HG02840 (cell line): ENCODE results near the gene NLRC5.
"Not testable (repeated sequence)": the region's sequence is repeated elsewhere in the genome, so short reads cannot be mapped to it uniquely, and the experiment has no call there.

Experiments
- ATAC-seq: cut with Tn5 transposase; IDR thresholded peaks from one replicate; pipeline ENCODE4 v1.9.1; 2021; ENCODE audit warnings: mild to moderate bottlenecking, moderate library complexity, moderate number of reproducible peaks; ENCODE audit not compliant: unreplicated experiment, low FRiP score

NLRC5 gene

DNA sequence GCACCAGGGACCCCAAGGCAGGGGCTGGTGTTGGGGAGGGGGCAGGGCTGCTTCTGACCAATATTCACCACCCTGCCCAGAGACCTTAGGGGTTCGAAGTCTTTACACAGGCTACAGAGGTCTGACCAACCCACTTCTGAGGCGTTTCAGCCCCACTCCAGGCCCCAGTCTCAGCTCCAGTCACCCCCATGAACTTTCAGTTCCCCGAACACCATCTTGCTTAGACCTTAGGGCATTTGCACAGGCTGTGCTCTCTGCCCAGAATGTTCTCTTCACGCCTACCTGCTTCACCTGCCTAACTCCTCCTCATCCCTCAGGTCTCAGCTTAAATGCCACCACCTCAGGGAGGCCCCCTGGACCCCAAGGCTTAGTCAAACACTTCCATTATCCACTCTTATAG, 77.3 kb downstream of the NLRC5 start:
- no peak for ATAC-seq

DNA sequence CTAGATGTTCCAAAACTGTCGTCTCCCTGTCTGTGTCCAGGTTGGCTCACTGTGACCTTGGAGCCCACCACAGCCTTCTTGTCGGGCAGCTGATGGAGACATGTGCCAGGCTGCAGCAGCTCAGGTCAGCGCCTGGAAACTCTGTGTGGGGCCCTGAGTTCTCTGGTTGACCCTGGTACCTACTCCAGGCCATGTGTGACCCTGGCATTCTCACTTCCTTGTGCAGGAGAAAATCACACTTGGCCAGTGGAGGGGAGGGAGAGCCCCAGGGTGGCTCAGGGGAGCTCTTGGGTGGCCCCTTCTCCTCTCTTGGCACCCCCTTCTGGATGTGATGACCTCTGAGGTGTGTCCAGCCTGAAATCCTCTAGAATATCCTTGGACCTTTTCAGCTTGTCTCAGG, 78.0 kb downstream of the NLRC5 start:
- ATAC-seq = no peak

DNA sequence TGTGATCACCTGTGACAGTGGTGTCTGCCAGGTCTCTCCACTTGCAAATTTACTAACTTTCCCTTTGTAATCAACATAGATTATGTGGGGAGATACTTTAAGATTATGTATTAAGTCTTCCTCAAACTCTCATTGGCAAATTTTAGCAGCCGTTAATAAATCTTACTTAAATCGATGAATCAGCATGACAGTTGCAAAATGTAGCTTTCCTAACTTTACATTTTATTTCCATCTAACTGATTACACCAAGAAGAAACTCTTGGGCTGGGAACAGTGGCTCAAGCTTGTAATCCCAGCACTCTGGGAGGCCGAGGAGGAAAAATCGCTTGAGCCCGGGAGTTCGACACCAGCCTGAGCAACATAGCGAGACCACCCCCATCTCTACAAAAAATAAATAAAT, 79.7 kb downstream of the NLRC5 start:
- ATAC-seq = no peak

DNA sequence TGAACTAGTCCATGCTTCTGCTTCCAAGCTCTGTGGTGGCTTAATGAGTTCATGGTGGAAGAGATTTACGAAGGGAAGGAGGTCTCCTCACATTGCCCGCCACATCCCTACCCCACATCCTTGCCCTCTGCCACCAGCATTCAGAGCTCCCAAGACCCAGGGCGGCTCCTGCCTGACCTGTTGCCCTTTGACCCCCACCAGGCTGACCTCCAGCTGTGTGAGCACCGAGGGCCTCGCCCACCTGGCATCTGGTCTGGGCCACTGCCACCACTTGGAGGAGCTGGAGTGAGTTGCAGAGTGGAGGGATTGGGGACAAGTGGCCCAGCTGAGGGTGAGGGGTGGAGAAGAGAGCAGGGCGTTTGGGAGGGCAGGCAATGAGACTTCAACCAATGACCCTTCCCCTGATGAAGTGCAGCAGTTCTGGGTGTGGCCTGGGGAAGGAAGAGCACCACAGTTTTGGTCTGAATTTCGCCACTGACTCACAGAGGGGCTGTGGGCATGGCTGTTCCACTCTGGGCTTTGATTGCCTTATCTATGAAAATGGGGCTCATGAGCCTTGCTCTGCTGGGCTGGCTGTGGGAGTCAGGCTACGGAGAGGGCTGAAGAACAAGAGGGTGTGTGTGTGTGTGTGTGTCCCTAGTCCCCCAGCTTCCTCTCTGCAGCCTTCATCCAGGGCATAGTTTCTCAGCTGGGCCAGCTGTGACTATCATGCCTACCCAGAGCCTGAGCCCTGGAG, 80.4 kb downstream of the NLRC5 start:
- no peak for ATAC-seq

DNA sequence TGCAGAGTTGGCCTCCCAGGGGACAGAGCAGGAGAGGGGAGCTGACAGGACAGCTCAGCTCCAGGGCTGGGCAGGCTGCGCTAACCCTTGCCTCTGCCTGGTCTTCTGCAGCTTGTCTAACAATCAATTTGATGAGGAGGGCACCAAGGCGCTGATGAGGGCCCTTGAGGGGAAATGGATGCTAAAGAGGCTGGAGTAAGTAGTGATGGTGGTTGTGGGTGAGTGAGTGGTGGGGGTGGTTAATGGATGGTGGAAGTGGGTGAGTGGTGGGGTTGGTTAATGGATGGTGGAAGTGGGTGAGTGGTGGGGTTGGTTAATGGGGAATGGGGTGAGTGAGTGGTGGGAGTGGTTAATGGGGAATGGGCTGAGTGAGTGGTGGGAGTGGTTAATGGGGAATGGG, 81.1 kb downstream of the NLRC5 start:
- ATAC-seq = no peak

DNA sequence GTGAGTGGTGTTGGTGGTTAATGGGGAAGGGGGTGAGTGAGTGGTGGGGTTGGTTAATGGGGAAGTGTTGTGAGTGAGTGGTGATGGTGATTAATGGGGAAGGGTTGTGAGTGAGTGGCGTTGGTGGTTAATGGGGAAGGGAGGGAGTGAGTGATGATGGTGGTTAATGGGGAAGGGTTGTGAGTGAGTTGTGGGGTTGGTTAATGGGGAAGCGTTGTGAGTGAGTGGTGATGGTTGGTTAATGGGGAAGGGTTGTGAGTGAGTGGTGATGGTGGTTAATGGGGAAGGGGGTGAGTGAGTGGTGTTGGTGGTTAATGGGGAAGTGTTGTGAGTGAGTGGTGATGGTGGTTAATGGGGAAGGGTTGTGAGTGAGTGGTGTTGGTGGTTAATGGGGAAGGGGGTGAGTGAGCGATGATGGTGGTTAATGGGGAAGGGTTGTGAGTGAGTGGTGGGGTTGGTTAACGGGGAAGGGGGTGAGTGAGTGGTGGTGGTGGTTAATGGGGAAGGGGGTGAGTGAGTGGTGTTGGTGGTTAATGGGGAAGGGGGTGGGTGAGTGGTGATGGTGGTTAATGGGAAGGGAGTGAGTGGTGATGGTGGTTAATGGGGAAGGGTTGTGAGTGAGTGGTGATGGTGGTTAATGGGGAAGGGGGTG, 81.8 kb downstream of the NLRC5 start:
- not testable (repeated sequence) for ATAC-seq

DNA sequence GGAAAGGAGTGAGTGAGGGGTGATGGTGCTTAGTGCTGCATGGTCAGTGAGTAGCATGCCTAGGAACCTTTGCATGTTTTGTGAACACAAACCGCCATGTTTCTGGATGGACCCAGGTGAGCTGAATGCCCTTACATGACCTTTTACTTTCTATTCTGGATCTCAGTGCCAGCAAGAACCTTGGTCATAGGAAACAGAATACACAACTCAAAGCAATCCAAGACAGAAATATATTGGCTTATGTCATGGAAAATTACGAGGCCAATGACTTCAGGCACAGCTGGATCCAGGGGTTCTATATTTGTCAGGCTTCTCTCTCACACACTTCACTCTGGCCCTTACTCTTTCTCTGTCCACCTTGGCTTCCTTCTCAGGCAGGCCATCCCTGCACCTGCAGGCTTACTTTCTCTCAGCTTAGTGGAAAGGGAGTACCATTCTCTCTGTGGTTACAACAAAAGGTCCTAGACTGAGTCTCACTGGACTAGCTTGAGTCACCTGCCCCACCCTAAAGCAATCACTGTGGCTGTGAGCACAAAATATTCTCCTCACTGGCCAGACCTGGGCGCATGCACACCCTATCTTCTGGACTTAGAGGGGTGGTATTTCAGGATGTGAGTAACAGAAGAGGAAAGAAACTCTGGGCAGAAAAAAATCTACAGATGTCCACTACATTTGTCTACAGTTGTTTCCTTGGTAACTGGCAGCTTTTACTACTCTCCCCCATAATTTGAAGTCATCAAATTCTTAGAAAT, 82.7 kb downstream of the NLRC5 start:
- ATAC-seq = no peak

DNA sequence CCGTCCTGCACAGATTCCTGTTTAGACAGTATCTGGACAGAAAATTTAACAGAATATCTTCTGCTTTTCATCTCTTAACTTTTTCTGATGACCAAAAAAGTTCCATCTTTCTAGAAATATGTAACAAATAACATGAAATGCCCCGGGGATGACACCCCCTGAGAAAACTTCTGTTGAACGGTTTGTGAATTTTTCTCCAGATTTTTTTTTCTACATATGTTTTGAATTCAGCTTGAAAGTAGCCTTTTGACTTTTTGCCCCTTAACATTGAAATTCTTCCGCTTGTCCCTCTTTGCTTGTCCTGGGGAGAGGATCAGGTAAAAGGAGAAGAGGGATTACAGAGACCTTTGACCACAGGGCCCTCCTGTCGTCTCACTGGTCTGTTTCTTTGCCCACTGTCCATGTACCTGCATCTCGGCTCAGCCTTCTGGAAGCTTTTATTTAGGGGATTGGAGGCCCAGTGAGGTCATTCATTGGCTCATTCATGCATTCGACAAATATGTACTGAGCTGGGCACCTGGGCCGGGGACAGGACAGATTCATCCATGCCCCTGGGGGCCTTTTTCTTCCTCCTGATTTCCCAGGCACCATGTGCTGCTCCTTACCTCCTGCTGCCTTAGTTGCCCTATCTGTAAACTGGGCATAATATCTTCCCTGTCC, 83.4 kb downstream of the NLRC5 start:
- no peak for ATAC-seq

DNA sequence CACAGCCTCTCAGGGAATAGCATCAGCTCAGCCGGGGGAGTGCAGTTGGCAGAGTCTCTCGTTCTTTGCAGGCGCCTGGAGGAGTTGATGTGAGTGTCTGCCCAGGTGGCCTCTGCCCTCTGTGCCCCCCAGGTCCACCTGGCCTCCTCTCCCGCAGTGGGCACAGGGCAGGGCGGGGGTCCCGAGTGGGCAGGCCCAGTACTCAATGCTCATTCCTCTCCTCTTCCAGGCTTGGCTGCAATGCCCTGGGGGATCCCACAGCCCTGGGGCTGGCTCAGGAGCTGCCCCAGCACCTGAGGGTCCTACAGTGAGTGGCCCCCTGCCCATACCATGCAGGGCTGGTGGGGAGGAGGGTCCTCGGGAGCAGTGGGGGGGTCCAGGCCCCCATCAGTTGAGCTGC, 88.4 kb downstream of the NLRC5 start:
- ATAC-seq = no peak

DNA sequence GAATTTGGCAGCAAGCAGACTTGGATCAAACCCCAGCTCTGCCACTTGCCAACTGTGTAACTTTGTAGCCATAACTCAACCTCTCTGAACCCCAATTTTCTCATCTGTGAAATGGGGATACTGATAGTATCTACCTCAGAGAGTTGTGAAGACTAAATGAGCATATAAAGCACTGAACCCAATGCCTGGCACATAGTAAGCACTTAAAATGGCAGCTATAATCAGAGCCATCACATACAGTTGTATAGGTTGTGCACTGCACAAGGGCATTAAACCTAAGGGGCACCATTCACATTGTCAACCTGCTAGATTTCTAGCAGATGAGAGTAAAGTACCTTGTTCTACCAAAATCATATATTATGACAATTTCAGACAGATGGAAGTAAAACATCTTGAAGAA, 92.4 kb downstream of the NLRC5 start:
- no peak for ATAC-seq

DNA sequence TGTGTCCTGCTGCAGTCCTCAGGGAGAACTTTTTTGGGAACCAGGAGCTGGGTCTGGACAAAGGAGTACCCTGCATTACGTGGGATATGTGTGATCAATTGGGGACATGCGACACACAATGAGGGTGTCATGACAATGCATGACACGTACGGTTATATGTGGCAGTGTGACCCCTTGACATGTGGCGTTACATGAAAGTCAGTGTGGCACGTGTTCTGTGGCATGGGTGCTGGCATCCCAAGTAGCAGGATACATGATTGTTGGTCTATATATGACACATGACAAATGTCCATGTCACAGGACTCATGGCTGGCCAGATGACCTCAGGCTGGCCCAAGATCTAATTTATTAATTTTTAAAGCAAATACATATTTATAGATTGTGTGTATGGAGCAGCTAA, 93.3 kb downstream of the NLRC5 start:
- no peak for ATAC-seq

DNA sequence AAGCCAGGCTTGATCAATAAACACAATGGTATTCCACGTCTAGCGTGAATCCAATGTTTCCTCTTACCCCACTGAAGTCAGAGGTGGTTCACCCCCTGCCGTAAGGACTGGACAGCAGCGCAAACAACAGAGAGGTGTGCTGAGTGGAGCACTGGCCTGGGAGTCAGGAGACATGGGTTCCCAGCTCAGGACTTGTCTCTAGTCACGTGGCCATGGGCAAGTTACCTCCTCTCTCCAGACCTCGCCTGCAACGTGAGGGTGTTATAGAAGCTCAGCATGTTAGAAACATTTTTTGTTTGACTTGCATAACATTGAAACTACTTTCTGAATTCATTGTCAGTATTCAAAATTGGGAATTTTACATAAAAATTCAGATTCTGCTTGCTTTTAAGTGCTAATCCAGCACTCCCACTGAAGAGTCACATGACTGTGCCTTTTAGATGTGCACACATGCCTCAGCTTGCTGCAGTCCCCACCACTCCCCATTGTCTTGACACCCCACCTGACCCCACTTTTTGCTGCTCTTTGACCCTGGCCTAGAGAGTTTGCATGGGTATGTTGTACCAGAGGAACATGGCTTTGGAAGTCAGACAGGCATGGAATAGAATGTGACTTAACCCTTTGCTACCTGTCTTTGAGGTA, 94.2 kb downstream of the NLRC5 start:
- ATAC-seq = no peak

DNA sequence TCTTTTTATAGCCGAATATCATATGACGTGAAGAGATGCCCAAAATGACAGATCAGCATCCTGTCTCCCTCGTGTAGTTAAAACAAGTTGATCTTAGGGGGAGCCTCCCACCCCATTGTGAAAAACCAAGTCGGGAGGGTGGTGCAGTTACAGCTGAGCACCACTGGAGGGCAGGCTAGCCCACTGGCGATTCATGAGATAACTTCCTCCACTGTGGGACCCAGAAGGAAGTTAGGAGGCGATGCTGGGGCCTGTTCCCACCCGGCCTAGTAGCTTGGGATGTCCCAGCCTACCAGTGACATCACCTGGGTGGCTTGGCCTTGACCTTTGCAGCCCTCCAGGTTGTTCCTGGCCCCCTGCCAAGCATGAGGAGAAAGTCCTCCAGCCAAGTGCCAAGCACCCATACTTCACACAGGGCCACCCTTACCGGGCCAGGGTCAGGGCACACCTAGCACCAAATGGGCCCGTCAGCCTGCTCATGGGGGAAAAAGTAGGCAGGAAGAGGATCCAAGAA, 95.0 kb downstream of the NLRC5 start:
- no peak for ATAC-seq

DNA sequence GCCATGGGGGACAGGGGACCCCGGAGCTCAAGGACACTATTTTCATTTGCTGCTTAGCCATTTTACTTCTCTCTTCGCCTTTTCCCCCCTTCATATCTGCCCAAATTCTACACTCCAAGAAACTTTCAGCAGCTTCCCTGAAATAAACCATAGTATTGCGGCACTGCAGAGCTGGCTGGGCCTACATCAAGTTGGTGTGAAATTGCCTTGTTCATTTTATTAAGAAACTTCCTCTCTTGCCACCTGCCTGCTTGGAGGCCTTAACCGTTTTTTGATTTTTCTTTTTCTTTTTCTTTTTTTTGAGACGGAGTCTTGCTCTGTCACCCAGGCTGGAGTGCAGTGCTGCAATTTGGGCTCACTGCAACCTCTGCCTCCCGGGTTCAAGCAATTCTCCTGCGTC, 95.6 kb downstream of the NLRC5 start:
- no peak for ATAC-seq

DNA sequence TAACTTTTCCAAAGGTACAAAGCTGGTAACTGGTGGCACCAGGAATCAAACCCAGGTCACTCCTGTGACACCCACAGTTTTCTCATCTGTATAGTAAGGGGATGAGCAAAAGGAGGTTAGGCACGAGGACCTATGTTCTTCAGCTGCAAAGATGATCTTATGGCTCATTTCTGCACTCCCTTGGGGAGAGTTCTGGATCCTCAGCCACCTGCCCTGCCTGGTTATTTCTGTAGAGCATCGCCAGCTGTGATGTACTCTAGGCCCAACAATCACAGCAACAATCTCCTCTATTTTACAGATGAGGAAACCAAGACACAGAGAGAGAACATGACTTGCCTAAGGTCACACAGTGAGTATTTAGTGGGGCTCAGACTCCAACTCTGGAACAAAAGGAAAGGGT, 97.6 kb downstream of the NLRC5 start:
- no peak for ATAC-seq

DNA sequence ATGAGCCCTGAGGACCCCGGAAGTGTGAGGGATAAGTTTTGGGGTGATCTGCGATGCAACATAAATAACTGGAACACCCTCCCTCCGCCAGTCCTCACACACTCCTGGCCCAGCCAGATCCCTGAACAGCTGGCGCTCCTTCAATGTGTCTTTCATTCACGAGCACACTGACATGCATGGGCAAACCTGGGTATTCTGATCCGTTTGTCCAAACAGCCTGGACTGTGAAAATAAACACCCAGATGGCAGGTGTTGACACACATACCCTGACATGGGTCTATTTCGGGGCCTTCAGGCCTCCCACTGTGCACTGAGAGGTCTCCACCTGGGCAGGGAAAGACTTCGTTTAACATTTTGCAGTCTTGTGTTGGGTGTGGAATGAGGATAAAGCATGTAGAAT, 100.0 kb downstream of the NLRC5 start:
- ATAC-seq = no peak

DNA sequence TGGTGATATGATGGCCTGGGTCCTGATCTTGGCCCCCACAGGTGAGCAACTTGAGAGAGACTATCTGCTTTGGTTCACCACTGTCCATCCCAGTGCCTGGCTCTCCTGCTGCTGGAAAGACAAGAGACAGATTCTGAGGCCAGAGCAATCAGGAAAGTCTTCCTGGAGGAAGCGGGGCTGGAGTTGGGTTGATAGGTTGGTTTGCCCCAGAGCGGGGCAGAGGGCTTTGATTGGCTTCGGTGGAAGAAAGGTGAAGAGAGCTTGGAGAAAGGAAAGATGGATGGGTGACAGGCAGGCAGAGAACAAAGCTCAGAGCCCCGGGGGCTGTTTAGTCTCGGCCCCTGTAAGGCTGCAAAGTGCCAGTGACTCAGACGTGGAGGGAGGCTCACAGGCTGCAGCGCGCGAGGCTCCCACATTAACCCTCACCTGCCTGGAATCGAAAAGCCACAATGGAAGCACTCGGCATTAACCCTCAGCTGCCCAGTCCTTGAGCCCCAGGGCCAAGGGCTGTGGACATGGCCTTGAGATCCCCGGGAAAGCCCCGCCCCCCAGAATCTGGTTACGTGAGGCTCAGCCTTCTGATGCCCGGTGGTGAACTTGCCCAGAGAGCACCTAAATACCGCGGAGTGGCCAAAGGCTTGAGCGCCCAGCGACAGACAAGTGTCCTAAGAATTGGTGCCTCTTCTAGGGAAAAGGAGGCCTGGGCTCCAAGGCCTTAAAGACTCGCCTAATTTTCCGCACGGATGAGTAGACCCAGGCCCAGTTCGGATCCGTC, 102.0 kb downstream of the NLRC5 start:
- no peak for ATAC-seq

DNA sequence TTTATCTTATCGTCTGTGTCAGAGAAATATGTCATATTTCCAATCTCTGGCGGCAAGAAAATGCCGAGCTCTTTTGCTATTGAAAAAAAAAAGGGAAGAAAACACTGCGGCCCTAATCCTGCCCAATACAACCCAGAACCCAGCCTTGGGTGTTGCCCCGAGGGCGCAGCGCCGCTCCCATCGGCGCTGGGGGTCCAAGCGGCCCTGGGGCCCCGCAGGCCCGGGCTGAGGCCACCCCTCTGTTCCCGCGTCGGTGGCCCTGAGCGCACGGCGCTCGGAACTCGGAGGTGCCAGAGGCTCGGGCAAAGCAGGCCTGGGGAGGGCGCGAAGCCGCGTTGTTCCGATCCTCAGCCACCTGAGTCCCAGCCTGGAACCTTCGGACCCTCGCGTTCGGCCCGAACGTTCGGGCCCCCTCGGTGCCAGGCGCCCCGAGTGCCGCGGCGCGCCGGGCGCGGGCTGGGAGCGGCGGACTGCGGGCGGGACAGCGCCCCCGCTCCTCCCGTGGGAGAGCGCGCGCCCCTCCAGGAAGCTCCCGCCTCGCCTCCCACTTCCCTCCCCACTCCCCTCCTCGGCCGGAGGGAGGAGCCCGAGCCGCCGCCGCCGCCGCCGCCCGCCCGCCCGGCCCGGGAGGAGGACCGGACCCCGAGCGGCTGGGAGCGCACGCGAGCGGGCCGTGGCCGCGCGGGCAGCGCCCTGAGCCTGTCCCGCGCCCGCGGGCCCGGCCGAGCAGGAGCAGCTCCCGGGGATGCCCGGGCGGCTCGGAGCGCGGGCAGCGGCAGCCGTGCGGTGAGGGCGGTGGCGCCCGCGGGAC, 102.8 kb downstream of the NLRC5 start, which contains the start of gene CPNE2:
Gene CPNE2, plus strand, starts transcription at position 609 of the 811 bp plus-strand sequence. CDS start 18,160 bp downstream, outside the sequence.
- no peak for ATAC-seq
